IPS DF 6.9 (cell line): ENCODE results near the gene NHS.

ENCODE experiments used
- DNase-seq: peaks from one replicate; pipeline ENCODE4 v3.0.0-alpha.2; 2013; ENCODE audit warnings: low read depth, low spot score
- H3K27ac ChIP-seq: one replicate; pipeline ENCODE4 v1.5.1; 2013; ENCODE audit warnings: low read length, control low read depth
- H3K27me3 ChIP-seq: 2 replicates; pipeline ENCODE4 v1.6.1; 2013; ENCODE audit warnings: mild to moderate bottlenecking, low read length; ENCODE audit not compliant: control insufficient read depth, insufficient read depth
- H3K36me3 ChIP-seq: 2 replicates; pipeline ENCODE4 v1.6.1; 2013; ENCODE audit warnings: low read length; ENCODE audit not compliant: control insufficient read depth, insufficient read depth
- H3K4me1 ChIP-seq: 2 replicates; pipeline ENCODE4 v1.6.1; 2013; ENCODE audit warnings: low read length; ENCODE audit not compliant: control insufficient read depth, insufficient read depth
- H3K4me3 ChIP-seq: 2 replicates; pipeline ENCODE4 v1.5.1; 2013; ENCODE audit warnings: mild to moderate bottlenecking, low read length
- H3K9me3 ChIP-seq: 2 replicates; pipeline ENCODE4 v1.6.1; 2013; ENCODE audit warnings: low read length, inconsistent platforms; ENCODE audit not compliant: control insufficient read depth, insufficient read depth
- WGBS: extraction: QIAGEN DNeasy Blood & Tissue Kit; methylation state at CpG from one replicate; pipeline ENCODE4 v1.1.7; 2013; ENCODE audit warnings: mixed read lengths, missing lambda C conversion rate; ENCODE audit not compliant: insufficient read length, insufficient coverage; 5-methylcytosine and 5-hydroxymethylcytosine counted together

Gene NHS

DNA sequence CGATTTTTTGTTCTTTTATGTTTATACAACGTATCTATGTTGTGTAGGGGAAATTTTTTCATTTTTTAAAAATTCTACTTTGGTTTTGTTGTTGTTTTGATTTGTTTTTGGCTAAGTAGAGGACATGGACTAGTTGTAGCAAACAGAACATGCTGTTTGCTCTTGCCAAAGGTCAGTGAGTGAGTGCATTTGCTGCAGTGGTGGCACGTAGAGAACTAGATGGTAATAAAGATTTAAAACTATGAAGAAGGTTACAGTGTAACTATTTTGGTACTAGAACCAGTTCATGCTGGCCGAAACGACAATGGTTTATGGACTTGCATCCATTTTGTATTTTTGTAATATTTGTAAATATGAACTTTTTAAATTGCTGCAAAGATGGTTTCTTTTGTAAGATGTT is 360.4 kb downstream of the NHS start:
- WGBS: no CpG with 5 or more reads among the region's 5 CpGs
- Histone ChIP-seq H3K36me3 (no peaks in the 10 kb centered on the region), H3K27ac (no peak overlapping the region), H3K27me3 (no peaks in the 10 kb centered on the region; the same call in 1 of the 2 replicates), H3K9me3 (no peaks in the 10 kb centered on the region), H3K4me1 (no peaks in the 10 kb centered on the region), H3K4me3 (no peak overlapping the region)
- no peak for DNase-seq

DNA sequence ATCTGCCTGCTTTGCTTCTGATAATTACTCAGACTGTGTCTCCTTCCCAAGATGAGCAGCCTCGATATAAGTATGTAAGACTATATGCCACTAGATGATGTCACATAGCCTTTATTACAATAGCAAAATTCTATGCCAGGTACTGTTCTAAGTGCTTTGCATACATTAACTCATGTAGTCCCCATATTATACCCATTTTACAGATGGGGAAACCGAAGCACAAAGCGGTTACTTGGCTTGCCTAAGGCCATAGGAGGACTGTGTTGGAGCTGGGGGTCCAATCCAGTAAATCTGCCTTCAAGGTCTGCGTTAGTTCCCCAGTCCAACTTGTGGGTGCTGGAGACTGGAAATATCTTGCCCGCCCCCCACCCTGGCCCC is 361.5 kb downstream of the NHS start:
- peak overlapping the region; percentile 43; the same call in 1 of the 2 replicates for H3K4me3 ChIP-seq

DNA sequence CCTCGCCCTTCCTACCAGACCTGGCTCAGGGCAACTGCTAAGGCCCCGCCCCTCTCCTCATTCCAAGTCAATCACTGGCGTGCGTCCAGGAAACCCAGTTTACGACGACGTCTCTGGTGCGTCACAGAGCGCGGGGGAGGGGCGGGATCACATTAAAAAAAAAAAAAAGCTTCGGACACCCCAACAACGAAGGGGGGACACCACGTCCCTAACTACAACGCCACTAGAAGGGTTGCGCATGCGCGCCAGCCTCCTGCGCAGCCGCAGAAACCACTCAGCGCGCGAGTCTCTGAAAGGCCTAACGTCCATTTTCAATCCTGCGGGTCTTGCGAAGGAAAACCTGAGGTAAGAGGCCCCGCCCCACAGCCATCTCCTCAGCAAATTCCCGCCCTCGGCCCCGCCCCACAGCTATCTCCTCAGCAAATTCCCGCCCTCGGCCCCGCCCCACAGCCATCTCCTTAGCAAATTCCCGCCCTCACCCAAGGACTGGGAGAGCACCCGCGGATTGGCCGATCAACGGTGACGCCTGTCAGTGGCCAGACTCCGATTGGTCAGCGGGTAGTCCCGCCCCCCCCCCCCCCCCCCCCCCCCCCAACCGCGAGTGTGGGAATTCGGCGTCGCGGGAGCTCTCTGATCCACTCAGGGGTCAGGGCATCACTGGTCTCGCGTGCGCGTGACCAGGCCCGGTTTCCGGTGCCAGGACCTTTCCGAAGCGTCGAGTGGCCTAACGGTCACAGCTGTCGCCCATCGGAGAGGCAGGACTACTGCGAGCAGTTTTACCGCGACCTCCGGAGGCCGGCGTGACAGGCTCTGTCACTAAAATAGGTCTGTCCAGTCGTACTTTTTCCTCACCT is 362.1 kb downstream of the NHS start, which contains the start of gene SCML1:
TSS of gene SCML1 (plus strand) at position 638 of the 854 bp plus-strand sequence. CDS start 6,694 bp downstream, outside the sequence.
- no peaks in the 10 kb centered on the region; the same call in 1 of the 2 replicates for H3K27me3 ChIP-seq
- no peaks in the 10 kb centered on the region for H3K4me1 ChIP-seq
- peak within 1 kb of the TSS; percentile 76; the same call in 1 of the 2 replicates for H3K4me3 ChIP-seq
- no peaks in the 10 kb centered on the region for H3K36me3 ChIP-seq
- DNase-seq: peak; percentile 81
- no peak within 1 kb of the TSS for H3K27ac ChIP-seq
- no CpG with 5 or more reads among the region's 67 CpGs for WGBS
- no peaks in the 10 kb centered on the region for H3K9me3 ChIP-seq

More for the DNA sequence above, 361.5 kb downstream of the NHS start:
- Histone ChIP-seq H3K9me3 (no peaks in the 10 kb centered on the region), H3K36me3 (no peaks in the 10 kb centered on the region), H3K4me1 (no peaks in the 10 kb centered on the region), H3K27ac (no peak overlapping the region), H3K27me3 (no peaks in the 10 kb centered on the region; the same call in 1 of the 2 replicates)
- DNase-seq: no peak
- no CpG with 5 or more reads among the region's 5 CpGs for WGBS

DNA sequence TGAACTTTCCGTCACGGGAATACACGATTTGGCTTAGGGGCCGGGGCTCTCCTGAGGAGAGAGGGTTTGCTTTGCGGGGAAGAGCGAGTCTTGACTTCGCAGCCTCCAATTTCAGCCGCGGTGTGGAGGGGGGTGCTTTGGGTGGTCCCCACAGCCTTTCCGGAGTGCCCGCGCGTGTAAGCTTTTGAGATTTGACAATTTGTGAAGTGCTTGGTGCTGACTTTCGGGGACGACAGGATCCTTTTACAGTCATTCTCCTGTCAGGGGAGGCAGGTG is 362.6 kb downstream of the NHS start:
- H3K27ac ChIP-seq: no peak overlapping the region
- no peaks in the 10 kb centered on the region for H3K4me1 ChIP-seq
- H3K4me3 ChIP-seq: peak overlapping the region; percentile 76; the same call in 1 of the 2 replicates
- no peaks in the 10 kb centered on the region; the same call in 1 of the 2 replicates for H3K27me3 ChIP-seq
- WGBS: no CpG with 5 or more reads among the region's 15 CpGs
- DNase-seq: no peak
- H3K36me3 ChIP-seq: no peaks in the 10 kb centered on the region
- no peaks in the 10 kb centered on the region for H3K9me3 ChIP-seq

DNA sequence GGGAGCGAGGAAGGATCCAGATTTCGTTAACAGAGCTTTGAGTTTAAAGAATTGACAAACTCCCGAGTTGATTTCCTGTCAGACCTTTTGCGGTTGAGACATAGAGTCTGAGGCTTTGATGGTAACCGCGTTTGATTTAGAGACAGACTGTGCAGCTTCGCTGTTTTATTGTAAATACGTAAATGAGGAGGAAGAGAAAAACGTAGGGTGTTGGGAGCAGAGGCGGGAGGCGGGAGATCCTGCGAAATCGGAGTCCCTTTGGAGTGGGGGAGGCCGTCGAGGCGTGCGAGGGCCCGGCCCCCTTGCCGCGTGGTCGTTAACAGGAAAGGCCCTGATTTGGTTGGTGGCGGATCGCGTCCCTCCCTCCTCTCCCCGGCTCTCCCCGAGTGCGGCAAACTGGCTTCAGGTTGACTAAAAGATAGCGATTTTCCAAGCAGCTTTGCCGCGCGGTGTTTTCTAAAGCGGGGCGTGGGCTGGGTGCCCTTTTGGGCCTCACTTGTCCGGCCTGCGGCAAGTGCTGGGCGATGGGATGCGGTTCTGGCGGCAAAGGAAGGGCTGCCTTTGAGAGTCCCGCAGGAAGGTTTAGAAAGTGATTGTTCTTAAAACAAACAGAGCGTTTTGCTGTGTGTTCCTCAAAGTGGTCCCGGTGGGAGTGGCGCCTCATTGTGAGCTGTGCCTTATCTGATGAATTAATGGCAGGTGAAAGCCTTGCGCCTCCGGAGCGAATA is 363.1 kb downstream of the NHS start:
- Histone ChIP-seq H3K9me3 (no peaks in the 10 kb centered on the region), H3K4me3 (peak overlapping the region; percentile 76; the same call in 1 of the 2 replicates), H3K27me3 (no peaks in the 10 kb centered on the region; the same call in 1 of the 2 replicates), H3K27ac (no peak overlapping the region), H3K36me3 (no peaks in the 10 kb centered on the region), H3K4me1 (no peaks in the 10 kb centered on the region)
- no CpG with 5 or more reads among the region's 45 CpGs for WGBS
- DNase-seq: no peak

DNA sequence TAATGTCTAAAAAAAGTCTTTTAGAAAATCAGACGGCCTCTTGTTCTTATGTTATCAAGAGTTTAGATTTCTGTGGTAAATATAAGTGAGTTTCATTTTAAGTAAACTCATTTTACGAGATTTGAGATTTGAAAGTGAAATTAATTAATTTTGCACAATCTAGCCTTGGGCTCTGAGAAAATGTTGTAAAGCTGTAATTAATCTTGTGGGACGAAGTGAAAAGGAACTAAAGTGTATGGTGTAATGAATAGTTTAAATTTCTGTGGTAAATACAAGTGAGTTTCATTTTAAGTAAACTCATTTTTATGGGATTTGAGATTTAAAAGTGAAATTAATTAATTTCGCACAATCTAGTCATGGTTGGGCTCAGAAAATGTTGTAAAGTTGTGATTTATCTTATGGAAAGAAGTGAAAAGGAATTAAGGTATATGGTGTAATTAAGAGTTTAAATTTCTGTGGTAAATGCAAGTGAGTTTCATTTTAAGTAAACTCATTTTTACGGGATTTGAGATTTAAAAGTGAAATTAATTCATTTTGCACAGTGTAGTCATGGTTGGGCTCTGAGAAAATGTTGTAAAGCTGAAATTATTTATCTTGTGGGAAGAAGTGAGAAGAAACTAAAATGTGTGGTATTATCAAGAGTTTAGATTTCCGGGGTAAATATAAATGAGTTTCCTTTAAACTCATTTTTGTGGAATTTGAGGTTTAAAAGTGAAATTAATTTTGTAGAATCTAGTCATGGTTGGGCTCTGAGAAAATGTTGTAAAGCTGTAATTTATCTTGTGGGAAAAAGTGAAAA is 363.9 kb downstream of the NHS start:
- DNase-seq: no peak
- H3K4me3 ChIP-seq: no peak overlapping the region
- H3K9me3 ChIP-seq: no peaks in the 10 kb centered on the region
- no peaks in the 10 kb centered on the region for H3K4me1 ChIP-seq
- no peak overlapping the region for H3K27ac ChIP-seq
- H3K27me3 ChIP-seq: no peaks in the 10 kb centered on the region; the same call in 1 of the 2 replicates
- 100% methylated on average over 5 of the region's 6 CpGs for WGBS
- no peaks in the 10 kb centered on the region for H3K36me3 ChIP-seq

DNA sequence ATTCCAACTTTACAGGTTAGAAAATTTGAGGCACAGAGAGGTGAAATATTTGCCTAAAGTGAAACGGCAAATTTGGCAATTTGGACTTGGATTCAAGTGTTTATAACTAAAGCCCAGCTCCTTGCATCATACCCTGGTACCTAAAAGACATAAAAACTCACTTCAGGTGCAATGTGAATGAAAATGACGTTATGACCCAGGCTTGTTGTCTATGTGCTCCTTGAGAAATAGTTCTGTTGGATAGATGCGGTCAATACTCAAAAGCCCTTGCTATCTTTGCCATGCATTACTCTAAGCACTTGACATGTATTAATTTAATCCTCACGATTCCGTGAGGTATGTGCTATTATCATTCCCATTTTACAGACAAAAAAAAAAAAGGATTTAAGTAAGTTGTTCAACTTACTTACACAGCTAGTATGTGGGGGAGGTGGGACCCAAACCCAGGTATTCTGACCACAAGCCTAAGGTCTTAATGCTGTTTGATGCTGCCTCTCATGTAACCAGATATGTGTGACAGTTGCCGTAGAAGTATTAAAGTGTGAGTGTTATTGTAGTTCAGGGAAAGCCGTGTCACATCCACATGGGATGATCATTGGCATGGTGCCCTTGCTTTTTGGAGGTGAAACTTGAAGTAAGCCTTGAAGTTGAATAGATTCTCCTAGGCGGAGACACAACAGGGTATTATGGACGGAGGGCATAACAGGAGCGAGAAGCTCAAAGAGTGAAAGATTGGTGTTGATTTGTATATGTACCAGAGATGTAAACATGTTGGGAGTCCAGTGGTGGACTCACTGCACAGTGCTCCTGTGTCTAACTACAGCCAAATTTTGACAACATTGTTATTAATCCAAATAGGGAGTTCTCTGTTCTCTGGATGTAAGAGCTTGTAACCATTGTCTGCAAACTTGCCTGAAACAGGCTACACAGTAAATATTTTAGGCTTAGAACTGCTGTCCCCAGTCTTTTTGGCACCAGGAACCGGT is 365.4 kb downstream of the NHS start:
- no peaks in the 10 kb centered on the region for H3K4me1 ChIP-seq
- WGBS: no CpG with 5 or more reads among the region's 11 CpGs

DNA sequence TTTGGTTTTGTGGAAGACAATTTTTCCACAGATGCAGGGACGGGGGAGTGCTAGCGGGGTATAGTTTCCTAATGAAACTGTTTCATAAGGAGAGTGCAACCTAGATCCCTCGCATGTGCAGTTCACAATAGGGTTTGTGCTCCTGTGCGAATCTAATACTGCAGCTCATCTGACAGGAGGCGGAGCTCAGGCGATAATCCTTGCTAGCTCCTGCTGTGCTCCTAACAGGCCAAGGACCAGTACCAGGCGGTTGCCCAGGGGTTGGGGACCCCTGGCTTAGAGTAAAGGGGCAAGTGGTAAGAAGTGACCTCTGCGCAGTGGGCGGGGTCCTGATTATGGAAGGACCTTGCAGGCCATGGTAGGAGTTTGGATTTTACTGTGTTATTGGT is 366.1 kb downstream of the NHS start:
- H3K9me3 ChIP-seq: no peaks in the 10 kb centered on the region
- H3K4me1 ChIP-seq: no peaks in the 10 kb centered on the region
- H3K27me3 ChIP-seq: no peaks in the 10 kb centered on the region; the same call in 1 of the 2 replicates
- H3K36me3 ChIP-seq: no peaks in the 10 kb centered on the region
- H3K4me3 ChIP-seq: no peak overlapping the region
- no peak for DNase-seq
- no peak overlapping the region for H3K27ac ChIP-seq
- WGBS: no CpG with 5 or more reads among the region's 9 CpGs

More for the DNA sequence above, 365.4 kb downstream of the NHS start:
- H3K4me3 ChIP-seq: no peak overlapping the region
- no peak overlapping the region for H3K27ac ChIP-seq
- H3K9me3 ChIP-seq: no peaks in the 10 kb centered on the region
- DNase-seq: no peak
- no peaks in the 10 kb centered on the region; the same call in 1 of the 2 replicates for H3K27me3 ChIP-seq
- H3K36me3 ChIP-seq: no peaks in the 10 kb centered on the region

DNA sequence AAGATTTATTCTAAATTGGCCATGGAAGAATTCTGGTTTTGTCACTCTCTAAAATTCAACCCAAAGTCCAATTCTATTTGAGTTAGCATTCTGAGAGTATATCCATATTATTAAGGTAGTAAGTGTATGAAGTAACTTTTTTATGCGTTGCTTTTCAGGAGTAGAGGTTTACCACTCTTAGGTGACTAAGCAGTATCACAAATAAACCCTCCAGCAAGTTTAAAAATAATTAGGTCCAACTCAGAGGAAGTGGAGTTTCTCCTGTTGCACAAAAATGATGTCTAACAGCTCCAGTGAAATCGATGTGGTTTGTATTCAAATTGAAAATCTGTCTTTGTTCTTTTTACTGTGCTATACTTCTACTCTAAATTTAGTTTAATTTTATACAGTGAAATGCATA is 368.9 kb downstream of the NHS start:
- no peak for DNase-seq
- Histone ChIP-seq H3K4me1 (no peaks in the 10 kb centered on the region), H3K9me3 (no peaks in the 10 kb centered on the region), H3K4me3 (no peak overlapping the region), H3K27me3 (no peaks in the 10 kb centered on the region), H3K36me3 (no peaks in the 10 kb centered on the region), H3K27ac (no peak overlapping the region)
- WGBS: no CpG with 5 or more reads among the region's 2 CpGs
